ENCODE data around the gene PWWP3B.
"Not testable (repeated sequence)": the region's sequence is repeated elsewhere in the genome, so short reads cannot be mapped to it uniquely, and the experiment has no call there.

The PWWP3B gene
- total RNA-seq = 0 reads per million in 2 donors

DNA sequence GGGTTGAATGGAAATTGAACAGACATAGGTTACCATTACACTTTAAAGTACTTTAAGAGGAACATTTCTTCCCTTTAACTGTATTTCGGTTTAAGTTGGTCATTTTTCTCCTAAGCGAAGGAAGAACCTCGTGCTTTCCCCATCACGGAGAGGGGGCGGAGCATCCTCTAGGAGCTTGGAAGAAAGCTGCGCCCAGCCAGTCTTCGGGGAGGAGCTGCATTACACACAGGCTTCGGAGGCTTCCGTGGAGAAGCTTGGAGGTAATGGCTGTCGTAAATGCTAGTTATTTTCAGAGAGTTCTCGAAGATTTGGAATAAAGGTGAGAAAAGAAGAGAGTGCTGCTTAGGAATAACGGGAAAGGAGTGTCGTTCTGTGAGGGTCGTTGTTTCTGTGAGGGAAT is at the start of gene PWWP3B:
TSS of gene PWWP3B (plus strand) at position 199 of the 400 bp plus-strand sequence. CDS start 37,128 bp downstream, outside the sequence.
- DNase-seq = no peak

DNA sequence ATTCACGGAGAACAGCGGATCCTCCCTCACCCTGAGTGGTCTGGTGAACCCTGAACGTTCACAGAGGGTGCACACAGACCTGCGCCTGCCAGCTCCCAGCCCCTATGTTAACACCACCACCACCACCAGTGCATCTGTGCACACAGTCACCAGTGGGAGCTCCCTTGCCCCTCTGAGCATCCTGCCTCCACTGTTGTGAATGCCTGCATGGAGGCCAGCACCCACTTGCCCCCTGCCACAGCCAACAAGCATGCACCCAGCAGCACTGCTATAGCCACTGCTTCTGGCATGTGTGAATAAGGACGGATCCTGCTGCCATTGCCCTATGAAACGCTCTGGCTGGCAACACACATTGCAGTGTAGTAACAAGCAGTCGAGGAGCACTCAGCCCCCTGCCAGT is 29.1 kb upstream of the PWWP3B start:
- DNase-seq = no peak

DNA sequence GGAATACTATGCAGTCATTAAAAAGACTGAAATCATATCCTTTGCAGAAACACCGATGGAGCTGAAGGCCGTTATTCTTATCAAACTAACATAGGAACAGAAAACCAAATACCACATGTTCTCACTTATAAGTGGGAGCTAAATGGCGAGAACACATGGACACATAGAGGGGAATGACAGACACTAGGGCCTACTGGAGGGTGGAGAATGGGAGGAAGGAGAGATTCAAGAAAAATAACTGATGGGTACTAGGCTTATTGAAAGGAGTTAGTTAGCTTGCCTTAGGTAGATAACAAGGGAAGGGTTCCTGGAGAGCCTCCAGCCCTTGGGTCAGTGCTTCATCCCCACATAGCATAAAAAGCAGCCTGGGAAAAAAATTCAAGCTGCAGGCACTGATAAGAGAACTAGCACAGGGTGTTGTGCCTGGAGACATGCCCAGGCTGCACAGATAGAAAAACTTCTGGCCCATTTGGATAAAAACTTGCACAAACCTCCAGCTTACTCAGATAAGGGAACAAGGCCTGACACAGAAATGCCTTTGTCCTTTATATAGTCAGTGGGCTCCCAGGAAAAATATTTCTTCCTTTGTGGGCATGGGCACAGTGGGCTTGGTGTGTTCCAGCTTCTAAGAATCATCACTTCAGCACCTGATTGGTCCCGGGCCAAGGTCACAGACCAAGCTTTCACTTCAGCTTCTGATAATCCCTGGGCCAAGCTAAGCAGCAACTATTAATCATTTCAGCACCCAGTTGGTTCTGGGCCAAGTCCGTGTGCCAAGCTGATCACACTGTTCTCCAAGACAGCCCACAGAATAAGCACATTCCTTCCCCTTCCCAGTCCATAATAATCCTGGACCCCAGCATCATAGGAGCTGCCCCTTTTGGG is 23.1 kb upstream of the PWWP3B start:
- DNase-seq = no peak

DNA sequence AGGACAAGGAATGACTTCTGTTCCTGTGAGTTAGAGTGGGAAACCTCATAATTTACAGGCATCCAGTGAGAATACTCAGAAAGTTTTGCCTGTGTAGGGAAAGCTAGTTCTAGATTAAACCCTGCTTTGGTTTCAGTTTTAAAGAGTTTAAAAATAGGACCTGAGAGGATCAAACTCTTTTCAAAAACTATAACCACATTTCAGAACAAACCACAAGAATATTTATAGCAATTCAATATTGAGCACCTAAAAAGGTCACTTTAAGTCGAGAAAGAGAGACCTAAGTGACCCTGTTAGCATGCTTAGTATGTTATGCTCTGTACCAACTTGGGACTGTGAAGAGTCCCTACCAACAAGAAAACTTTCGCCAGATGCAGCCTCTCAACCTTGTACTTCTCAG is 17.4 kb upstream of the PWWP3B start:
- DNase-seq = no peak

DNA sequence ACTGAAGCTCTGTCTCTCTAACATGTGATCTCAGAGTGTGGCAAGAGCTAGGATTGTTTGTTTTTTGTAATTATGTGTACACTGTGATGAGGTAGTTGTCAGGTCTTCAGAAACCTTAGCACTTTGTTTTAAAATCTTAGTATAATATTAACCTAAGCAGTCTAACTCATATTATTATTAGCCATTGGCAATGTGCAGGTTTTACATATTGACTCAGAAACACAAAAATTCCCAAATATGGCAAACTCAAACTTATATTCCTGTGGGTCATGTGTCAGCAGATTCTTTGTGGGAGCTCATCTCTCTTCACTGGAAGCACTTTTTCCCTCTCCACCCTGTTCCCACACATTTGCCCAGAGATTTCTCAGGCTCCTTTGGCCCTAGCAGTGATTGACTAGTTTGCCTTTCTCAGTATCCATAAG is 8.2 kb upstream of the PWWP3B start:
- DNase-seq = no peak

DNA sequence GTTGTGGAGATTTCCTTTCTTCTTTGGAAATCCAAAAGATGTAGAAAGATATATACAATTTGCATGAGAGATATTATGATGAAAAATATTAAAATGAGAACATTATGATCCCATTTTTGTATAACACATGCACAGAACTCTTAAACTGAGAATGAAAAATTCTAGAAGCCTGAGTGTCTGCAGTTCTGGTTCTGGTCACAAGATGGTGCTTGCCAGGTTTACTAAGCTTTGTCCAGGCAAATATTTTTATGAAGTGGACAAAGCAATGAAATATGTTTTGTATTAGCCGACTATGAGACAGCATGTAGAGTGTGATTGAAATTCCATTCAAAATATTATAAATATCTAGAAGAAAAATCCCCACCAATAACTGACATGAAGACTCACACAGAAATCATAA is 2.2 kb downstream of the PWWP3B start:
- no peak for DNase-seq

DNA sequence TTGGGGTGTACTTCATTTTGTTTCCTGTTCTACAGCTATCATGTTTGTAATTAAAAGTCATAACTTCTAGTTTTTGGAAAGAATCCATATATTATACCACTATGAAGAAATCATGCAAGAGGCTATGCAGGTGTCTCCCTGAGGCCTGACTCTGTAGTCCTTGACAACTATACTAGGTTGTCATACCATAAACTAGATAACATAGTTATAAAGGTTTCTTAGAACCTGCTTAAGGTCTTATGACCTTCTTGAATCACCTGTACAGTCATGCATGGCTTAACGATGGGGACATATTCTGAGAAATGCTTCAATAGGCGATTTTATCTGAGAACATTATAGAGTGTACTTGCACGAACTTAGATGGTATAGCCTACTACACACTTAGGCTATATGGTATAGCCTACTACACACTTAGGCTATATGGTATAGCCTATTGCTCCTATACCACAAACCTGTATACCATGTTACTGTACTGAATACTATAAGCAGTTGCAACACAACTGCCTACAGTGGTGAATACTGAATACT is 3.3 kb downstream of the PWWP3B start:
- DNase-seq = no peak

DNA sequence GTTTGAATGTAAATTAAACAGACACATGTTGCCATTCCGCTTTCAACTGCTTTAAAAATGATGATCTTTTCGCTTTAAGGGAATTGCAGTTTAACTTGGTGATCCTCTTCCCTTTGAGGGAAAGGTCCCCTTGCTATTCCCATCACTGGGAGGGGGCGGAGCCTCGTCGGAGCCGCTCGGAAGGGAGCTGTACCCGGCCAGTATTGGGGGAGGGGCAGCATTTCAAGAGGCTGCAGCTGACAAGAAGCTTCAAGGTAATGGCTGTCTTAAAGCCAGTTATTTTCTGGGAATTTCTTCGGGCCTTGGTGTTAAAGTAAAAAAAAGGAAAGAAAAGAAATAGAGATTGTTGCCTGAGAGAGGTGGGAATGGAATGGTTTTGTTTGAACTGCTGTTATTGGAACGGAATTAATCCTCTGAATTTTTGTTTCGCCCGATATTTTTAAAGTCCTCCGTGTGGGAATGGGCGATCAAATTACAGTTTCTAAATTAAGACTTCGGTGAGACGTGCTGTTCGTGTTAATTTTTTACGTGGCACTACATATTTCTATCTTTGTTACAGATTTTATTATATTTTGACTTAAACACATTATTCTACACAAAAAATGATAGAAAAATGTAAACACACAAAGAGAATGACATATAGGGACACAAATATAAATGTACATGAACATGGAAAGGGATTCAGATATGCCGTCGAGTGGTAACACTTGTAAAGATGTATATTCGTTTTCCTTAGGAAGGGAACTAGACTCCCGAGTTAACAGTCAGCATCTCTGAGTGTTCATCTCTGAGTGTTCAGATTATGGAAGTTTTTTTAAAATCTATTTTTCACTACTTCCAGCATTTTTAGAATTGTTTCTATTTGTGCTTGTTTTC is 9.2 kb downstream of the PWWP3B start:
- DNase-seq = no peak

DNA sequence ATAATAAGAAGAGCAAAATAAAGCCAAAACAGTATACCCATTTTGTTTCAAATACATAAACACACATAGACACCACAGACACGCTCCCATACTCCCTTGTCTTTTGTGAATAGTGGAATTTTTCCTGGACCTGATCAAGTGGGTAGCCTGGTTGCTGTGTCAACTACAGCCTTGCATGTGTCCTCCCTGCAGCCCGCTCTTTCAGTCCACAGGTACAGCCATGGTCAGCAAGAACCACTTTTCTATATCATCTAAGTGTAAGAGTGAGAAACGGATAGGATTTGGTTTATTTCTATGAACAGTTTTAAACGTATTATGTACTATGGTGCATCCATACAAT is 9.8 kb downstream of the PWWP3B start:
- DNase-seq = no peak

DNA sequence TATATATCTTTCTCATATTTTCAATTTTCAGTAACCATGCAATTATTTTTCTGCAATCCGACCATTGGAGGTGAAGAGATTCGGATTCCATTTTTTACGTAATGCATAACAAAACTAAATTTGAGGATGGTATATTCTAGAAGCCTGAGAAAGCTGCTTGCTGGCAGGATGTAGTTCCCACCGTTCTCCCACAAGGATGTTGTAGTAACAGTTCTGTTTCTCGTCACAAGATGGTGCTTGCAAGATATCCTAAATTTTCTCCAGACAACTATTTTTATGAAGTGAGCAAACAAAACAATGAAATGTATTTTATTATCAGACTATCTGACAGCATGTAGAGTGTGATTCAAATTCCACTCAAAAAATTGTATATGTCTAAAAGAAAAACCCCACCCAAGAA is 10.7 kb downstream of the PWWP3B start:
- no peak for DNase-seq

DNA sequence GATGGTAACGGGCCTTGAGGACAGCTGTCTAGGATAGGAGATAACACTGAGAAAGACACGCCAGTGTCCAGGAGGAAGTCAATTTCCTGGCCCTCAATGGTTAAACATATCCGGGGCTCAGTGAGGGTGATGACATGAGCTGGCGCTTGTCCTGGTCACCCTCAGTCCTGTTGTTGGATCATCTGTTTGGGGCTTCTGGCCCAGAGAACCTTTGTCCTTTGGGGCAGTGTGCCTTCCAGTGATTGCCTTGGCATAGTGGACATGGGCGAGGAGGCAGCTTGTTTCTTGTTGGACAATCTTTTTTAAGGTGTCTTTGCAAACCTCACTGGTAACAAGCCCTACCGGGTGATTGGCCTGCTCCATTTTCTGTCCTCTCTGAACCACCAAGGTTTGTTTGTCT is 15.6 kb downstream of the PWWP3B start:
- DNase-seq = not testable (repeated sequence)

DNA sequence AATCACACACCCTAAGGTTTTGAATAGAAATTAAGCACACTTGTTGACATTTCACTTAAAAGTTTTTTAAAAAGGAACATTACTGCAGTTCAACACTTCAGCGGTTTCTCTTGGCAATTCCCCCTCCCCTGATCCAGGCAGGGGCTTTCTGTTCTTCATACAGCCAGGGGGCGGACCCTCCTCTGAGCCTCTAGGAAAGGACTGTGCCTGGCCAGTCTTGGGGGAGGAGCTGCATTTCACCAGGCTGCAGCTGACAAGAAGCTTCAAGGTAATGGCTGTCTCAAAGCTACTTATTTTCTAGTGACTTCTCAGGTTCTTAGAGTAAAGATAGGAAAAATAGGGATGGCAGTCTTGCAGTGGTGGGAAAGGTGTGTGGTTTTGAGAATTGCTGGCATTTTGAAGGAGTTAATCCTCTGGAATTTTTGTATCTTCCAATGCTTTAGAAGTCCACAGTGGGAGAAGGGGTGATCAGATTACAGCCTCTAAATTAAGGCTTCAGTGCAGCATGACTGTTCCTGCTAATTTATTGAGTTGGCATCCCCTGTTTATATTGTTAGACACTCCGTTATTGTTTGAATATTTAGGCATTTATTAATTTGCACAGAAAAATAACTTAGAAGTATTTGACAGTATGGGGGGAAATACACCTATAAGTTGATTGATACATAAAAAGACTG is 33.5 kb downstream of the PWWP3B start:
- DNase-seq = no peak

DNA sequence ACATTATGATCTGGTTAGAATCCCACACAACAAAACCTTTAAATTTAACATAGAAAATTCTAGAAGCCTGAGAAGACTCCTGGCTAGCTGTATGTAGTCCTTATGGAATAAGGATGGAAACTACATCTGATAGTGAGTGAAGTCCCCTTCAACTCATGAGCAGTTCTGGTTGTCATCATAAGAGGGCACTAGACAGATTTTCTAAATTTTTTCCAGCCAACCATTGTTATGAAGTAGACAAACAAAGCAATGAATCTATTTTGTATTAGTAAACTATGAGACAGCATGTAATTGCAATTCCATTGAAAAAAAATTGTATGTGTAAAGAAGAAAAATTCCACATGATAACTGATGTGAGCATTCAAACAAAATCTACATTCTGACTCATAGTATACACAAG is 35.2 kb downstream of the PWWP3B start:
- no peak for DNase-seq

DNA sequence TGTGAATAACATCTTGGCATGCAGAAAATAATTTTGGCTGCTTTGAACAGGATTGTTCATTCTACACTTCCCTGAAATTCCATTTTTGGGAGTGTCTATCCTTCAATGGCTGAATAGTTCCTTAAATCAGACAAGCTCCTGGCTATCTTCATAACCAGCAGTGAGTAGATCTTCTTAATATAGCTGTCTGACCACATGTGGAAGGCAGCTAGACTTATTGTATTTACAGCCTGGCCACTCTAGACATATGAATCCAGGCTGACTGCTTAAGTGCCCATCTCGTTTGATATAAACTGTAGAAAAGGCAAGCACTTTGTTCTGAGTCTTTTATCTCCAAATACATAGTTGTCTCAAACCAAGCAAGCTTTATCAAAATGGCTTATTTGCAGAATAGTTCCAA is 40.0 kb downstream of the PWWP3B start:
- no peak for DNase-seq

All from T-helper 9 cell (primary cell).